HG02623 (cell line): ENCODE measurements around the gene SPECC1L.

Experiments used
- ATAC-seq: cut with Tn5 transposase; IDR thresholded peaks from one replicate; pipeline ENCODE4 v1.9.1; 2021; ENCODE audit warnings: moderate library complexity; ENCODE audit not compliant: unreplicated experiment

Gene SPECC1L

GRCh38 chr22:24424901-24425775 is 154.5 kb downstream of the SPECC1L start:
- no peak for ATAC-seq

GRCh38 chr22:24426436-24426835 is 155.8 kb downstream of the SPECC1L start:
- ATAC-seq: no peak

GRCh38 chr22:24426851-24427499 is 156.3 kb downstream of the SPECC1L start:
- peak; percentile 4 for ATAC-seq

GRCh38 chr22:24427500-24428164 is 157.0 kb downstream of the SPECC1L start, which contains the start of gene ADORA2A:
Gene ADORA2A, plus strand, starts transcription at chr22:24427599. Its CDS starts 5,806 bp downstream, at chr22:24433405.
- ATAC-seq: peak; percentile 43

- ATAC-seq: no peak
Measured at GRCh38 chr22:24428751-24429410, 158.2 kb downstream of the SPECC1L start.

GRCh38 chr22:24429411-24430365 is 159.1 kb downstream of the SPECC1L start:
- ATAC-seq: no peak

- ATAC-seq: no peak
Measured at GRCh38 chr22:24430431-24431308, 160.0 kb downstream of the SPECC1L start.

- no peak for ATAC-seq
Measured at GRCh38 chr22:24431309-24432034, 160.8 kb downstream of the SPECC1L start.

GRCh38 chr22:24432059-24432853 is 161.6 kb downstream of the SPECC1L start:
- no peak for ATAC-seq

- no peak for ATAC-seq
Measured at GRCh38 chr22:24433001-24433827, 162.6 kb downstream of the SPECC1L start.

- ATAC-seq: peak; percentile 61
Measured at GRCh38 chr22:24433828-24434470, 163.3 kb downstream of the SPECC1L start.

GRCh38 chr22:24434471-24435322 is 164.1 kb downstream of the SPECC1L start:
- ATAC-seq: peak; percentile 48

GRCh38 chr22:24435323-24435645 is 164.7 kb downstream of the SPECC1L start:
- ATAC-seq: no peak

GRCh38 chr22:24435861-24436371 is 165.3 kb downstream of the SPECC1L start:
- no peak for ATAC-seq

- no peak for ATAC-seq
Measured at GRCh38 chr22:24436553-24436952, 165.9 kb downstream of the SPECC1L start.
